Measurements from ENCODE around the gene CAMSAP3. TPM values are rescaled to one million over a fixed set of nuclear protein-coding genes. Genes with fewer than 3 reads are reported as not detected.

CAMSAP3 gene
- total RNA-seq, 1 donor from 2014 or later = 29.3 TPM

- no peak for DNase-seq (ENCODE audit: low spot score)
Observed at GRCh38 chr19:7647156-7647555, 51.5 kb downstream of the CAMSAP3 start.

- no peak for DNase-seq (ENCODE audit: low spot score)
Observed at GRCh38 chr19:7648265-7649014, 52.8 kb downstream of the CAMSAP3 start.

- DNase-seq (ENCODE audit: low spot score) = no peak
Observed at GRCh38 chr19:7650148-7650547, 54.5 kb downstream of the CAMSAP3 start.

- peak; percentile 91 for DNase-seq (ENCODE audit: low spot score)
Observed at GRCh38 chr19:7652061-7652641, 56.5 kb downstream of the CAMSAP3 start.

GRCh38 chr19:7654401-7654800 lies 58.7 kb downstream of the CAMSAP3 start:
- DNase-seq (ENCODE audit: low spot score) = no peak

- DNase-seq (ENCODE audit: low spot score) = no peak
Observed at GRCh38 chr19:7655581-7655980, 59.9 kb downstream of the CAMSAP3 start.

- no peak for DNase-seq (ENCODE audit: low spot score)
Observed at GRCh38 chr19:7657131-7657751, 61.6 kb downstream of the CAMSAP3 start.

- no peak for DNase-seq (ENCODE audit: low spot score)
Observed at GRCh38 chr19:7658219-7658686, 62.6 kb downstream of the CAMSAP3 start.

- DNase-seq (ENCODE audit: low spot score) = no peak
Observed at GRCh38 chr19:7661744-7662538, 66.3 kb downstream of the CAMSAP3 start.

GRCh38 chr19:7662657-7663056 lies 67.0 kb downstream of the CAMSAP3 start:
- DNase-seq (ENCODE audit: low spot score) = no peak

GRCh38 chr19:7663706-7664105 lies 68.0 kb downstream of the CAMSAP3 start:
- DNase-seq (ENCODE audit: low spot score) = no peak

- no peak for DNase-seq (ENCODE audit: low spot score)
Observed at GRCh38 chr19:7665076-7665475, 69.4 kb downstream of the CAMSAP3 start.

Other genes starting within 250 kb of the CAMSAP3 start
- 54.2 TPM for gene ARHGEF18, start 246.9 kb upstream of the CAMSAP3 start, total RNA-seq
- 7.8 TPM for gene PEX11G, start 106.8 kb upstream of the CAMSAP3 start, total RNA-seq
- 34.3 TPM for gene ZNF358, start 79.8 kb upstream of the CAMSAP3 start, total RNA-seq
- 20.0 TPM for gene MCOLN1, start 73.2 kb upstream of the CAMSAP3 start, total RNA-seq
- 79.5 TPM for gene PNPLA6, start 60.1 kb upstream of the CAMSAP3 start, total RNA-seq
- 39.0 TPM for gene XAB2, start 33.7 kb downstream of the CAMSAP3 start, total RNA-seq
- 66.7 TPM for gene PET100, start 33.9 kb downstream of the CAMSAP3 start, total RNA-seq
- 1.7 TPM for gene PCP2, start 37.9 kb downstream of the CAMSAP3 start, total RNA-seq
- gene STXBP2, start 41.2 kb downstream of the CAMSAP3 start, total RNA-seq = 122 TPM
- not detected for gene RETN, start 73.2 kb downstream of the CAMSAP3 start, total RNA-seq
- not detected for gene MCEMP1, start 81.2 kb downstream of the CAMSAP3 start, total RNA-seq
- 80.8 TPM for gene TRAPPC5, start 85.0 kb downstream of the CAMSAP3 start, total RNA-seq
- not detected for gene FCER2, start 106.3 kb downstream of the CAMSAP3 start, total RNA-seq
- 0.57 TPM for gene CLEC4G, start 136.2 kb downstream of the CAMSAP3 start, total RNA-seq
- 3.3 TPM for gene CD209, start 151.7 kb downstream of the CAMSAP3 start, total RNA-seq
- gene CLEC4M, start 167.4 kb downstream of the CAMSAP3 start, total RNA-seq = not detected
- gene EVI5L, start 234.4 kb downstream of the CAMSAP3 start, total RNA-seq = 15.9 TPM